HG02678 (cell line): Measurements from ENCODE around the gene GLYATL3.
A peak's percentile ranks its signal among the peaks of the same experiment; 100 is the strongest.
"Not testable (repeated sequence)": the region's sequence is repeated elsewhere in the genome, so short reads cannot be mapped to it uniquely, and the experiment has no call there.

Experiments used
- ATAC-seq: cut with Tn5 transposase; IDR thresholded peaks from one replicate; pipeline ENCODE4 v1.9.1; 2021; ENCODE audit warnings: mild to moderate bottlenecking, moderate library complexity; ENCODE audit not compliant: unreplicated experiment

The GLYATL3 gene

DNA sequence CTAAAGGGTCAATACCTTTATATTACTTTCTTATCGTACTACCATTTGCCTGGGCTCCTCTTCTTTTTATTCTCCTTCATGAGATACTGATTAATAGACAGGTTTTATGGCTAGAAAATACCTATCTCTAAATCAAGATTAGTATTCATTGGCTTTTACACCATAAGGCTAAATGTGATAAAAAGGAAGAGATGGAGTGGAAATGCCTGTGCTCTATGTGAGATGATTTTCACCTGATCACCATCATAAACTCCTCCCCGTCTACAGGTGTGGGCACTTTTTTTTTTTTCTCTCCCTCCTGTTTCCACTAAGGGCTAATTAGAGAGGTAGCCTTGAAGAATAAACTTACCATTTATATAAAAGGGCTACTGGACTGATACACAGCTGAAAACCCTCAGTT lies at the start of gene GLYATL3:
TSS of gene GLYATL3 (plus strand) at position 301 of the 400 bp plus-strand sequence. CDS start 12,068 bp downstream, outside the sequence.
- ATAC-seq = no peak

DNA sequence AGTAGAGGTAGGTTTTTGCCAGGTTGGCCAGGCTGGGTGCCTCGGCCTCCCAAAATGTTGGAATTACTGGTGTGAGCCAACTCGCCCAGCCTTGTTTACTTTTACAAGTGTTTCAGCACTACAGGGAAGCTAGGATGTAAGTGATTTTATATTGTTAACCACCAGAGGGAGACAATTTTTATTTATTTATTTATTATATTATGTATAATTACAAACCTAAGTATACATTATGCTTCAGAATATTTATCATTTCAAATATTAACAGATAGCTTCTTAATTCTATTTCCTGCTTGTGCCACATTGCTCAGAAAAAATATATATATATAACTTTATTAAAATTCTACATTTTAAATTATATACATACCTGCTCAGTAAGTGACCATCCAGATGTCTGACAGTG lies 46.5 kb upstream of the GLYATL3 start:
- no peak for ATAC-seq

GRCh38 chr6:49454787-49455709 lies 44.7 kb upstream of the GLYATL3 start:
- ATAC-seq = peak; percentile 89

DNA sequence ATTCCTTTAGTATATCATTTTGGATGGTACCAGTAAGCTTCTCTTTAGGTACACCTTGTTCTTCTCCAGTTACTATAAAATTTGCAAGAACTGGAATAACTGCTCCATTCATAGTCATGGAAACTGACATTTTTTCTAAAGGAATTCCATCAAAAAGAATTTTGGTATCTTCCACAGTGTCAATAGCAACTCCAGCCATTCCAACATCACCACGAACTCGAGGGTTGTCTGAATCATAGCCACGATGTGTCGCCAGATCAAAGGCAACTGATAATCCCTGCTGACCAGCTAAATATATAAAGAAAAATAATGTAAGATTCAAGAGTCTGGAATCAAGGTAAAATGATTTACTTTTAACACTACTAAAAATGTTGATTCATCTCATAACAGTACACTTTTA lies 42.0 kb upstream of the GLYATL3 start:
- ATAC-seq = no peak

- ATAC-seq = no peak
Measured at GRCh38 chr6:49462071-49462470, 37.7 kb upstream of the GLYATL3 start.

DNA sequence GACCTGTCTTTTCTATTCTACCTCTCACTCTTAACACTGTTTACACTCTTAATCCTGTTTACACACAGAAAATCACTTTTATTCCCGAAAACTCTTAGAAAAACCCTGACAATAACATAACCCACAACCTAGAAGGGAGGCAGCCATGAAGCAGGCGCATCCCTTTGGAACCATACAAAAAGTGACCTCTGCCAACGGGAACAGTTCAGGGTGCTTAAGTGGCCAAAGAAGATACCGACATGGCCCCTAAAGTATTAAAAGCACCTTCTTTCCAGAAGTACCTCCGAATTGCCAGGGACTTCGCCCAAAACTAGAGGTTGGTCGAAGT lies 37.2 kb upstream of the GLYATL3 start:
- peak; percentile 3 for ATAC-seq

- ATAC-seq = peak; percentile 99
Measured at GRCh38 chr6:49462927-49463611, 36.7 kb upstream of the GLYATL3 start, which contains the start of the genes CENPQ and MMUT. CENPQ (plus strand) TSS chr6:49463370; CDS start chr6:49470177, 6,807 bp downstream. MMUT (minus strand) TSS chr6:49463253; CDS start chr6:49459466, 3,787 bp downstream.

GRCh38 chr6:49463612-49463967 lies 36.1 kb upstream of the GLYATL3 start:
- no peak for ATAC-seq

GRCh38 chr6:49464691-49465090 lies 35.0 kb upstream of the GLYATL3 start:
- no peak for ATAC-seq

DNA sequence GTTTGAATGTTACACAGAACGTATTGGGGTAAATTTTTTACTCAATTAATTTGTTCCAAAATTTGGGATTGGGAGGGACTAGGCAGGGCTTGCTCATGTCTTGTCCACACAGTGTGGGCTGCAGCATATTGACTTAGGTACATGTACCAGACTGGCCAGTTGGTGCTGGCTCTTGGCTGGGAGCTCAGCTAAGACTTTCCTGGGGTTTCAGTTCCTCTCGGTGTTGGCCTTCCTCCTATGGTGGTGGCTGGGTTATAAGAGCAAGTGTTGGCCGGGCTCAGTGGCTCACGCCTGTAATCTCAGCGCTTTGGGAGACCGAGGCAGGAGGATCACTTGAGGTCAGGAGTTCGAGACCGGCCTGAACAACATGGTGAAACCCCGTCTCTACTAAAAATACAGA lies 31.7 kb upstream of the GLYATL3 start:
- ATAC-seq = no peak

- ATAC-seq = not testable (repeated sequence)
Measured at GRCh38 chr6:49476564-49476963, 23.2 kb upstream of the GLYATL3 start.

GRCh38 chr6:49479308-49479970 lies 20.3 kb upstream of the GLYATL3 start:
- ATAC-seq = no peak

DNA sequence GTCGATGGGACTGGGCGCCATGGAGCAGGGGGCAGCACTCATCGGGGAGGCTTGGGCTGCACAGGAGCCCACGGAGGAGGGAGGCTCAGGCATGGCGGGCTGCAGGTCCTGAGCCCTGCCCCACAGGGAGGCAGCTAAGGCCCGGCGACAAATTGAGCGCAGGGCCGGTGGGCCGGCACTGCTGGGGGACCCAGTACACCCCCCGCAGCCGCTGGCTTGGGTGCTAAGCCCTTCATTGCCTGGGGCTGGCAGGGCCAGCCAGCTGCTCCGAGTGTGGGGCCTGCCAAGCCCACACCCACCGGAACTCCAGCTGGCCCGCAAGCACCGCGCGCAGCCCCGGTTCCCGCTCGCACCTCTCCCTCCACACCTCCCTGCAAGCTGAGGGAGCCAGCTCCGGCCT lies 17.9 kb upstream of the GLYATL3 start:
- not testable (repeated sequence) for ATAC-seq

DNA sequence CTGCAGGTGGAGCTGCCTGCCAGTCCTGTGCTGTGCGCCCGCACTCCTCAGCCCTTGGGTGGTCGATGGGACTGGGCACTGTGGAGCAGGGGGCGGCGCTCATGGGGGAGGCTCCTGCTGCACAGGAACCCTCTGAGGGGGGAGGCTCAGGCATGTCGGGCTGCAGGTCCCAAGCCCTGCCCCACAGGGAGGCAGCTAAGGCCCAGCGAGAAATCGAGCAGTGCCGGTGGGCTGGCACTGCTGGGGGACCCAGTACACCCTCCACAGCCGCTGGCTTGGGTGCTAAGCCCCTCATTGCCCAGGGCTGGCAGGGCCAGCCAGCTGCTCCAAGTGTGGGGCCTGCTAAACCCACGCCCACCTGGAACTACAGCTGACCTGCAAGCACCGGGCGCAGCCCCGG lies 16.3 kb upstream of the GLYATL3 start:
- ATAC-seq = not testable (repeated sequence)

- no peak for ATAC-seq
Measured at GRCh38 chr6:49490633-49491032, 9.1 kb upstream of the GLYATL3 start.

DNA sequence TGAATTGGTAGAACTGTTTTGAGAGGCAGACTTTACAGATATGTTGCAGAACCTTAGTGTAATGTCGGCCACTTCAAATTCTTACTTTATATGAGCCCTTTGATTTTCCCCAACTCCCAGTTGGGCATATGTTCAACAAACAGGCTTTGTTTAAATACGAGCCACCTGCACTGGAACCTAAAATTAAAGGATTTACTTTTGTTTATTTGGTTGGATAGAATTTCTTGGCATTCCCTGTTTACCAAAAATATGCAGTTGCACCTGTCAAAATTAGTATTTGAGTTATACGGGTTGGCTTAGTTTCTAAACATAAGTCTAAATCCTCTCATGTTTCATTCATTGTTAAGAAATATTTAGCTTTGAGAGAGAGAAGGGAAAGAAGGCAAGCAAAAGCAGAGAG lies 2.4 kb upstream of the GLYATL3 start:
- no peak for ATAC-seq

DNA sequence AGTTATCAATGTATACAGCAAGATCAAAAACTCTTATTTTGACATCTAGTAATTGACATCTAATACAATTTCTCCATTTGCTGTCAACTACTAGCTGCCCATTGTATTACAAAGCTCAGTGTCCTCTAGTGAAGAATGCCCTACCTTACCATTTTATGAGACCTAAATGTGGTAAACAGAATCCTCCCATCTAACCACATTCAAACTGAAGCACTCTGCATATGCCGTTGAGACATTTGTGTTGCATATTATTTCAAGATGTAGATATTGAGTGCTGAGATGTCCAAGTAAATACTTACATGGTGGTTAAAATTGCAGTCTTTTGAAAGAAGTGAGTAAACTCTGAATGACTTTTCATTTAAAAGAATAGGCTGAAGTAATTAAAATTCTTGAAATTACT lies 597 bp upstream of the GLYATL3 start:
- no peak for ATAC-seq

- no peak for ATAC-seq
Measured at GRCh38 chr6:49504666-49505065, 4.9 kb downstream of the GLYATL3 start.

GRCh38 chr6:49506569-49507111 lies 6.9 kb downstream of the GLYATL3 start:
- ATAC-seq = no peak

DNA sequence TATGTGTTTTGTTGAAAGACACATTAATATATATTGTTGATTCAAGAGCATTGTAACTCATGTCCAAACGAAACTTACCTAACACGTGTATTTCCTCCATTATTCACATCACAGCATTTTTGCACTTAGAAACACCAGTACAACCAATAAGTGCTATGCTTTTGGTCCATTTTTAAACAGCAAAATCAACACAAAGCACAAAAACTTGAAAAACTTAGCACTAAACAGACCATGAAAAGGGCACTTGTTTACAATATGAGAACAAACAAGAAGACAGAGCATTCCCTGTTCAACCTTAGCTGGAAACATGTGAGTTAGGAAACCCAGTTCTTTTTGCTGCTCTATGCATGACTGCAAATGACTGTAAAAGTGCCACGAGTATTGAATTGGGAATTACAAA lies 9.6 kb downstream of the GLYATL3 start:
- ATAC-seq = no peak
